Measurements from ENCODE around the gene BAIAP2L2. TPM values are rescaled to one million over a fixed set of nuclear protein-coding genes. Genes with fewer than 3 reads are reported as not detected.

BAIAP2L2 gene
- total and polyA plus RNA-seq, 2 of the 4 experiments (the other 2 are of a cell fraction), result 0.18 to 0.46 TPM

DNA sequence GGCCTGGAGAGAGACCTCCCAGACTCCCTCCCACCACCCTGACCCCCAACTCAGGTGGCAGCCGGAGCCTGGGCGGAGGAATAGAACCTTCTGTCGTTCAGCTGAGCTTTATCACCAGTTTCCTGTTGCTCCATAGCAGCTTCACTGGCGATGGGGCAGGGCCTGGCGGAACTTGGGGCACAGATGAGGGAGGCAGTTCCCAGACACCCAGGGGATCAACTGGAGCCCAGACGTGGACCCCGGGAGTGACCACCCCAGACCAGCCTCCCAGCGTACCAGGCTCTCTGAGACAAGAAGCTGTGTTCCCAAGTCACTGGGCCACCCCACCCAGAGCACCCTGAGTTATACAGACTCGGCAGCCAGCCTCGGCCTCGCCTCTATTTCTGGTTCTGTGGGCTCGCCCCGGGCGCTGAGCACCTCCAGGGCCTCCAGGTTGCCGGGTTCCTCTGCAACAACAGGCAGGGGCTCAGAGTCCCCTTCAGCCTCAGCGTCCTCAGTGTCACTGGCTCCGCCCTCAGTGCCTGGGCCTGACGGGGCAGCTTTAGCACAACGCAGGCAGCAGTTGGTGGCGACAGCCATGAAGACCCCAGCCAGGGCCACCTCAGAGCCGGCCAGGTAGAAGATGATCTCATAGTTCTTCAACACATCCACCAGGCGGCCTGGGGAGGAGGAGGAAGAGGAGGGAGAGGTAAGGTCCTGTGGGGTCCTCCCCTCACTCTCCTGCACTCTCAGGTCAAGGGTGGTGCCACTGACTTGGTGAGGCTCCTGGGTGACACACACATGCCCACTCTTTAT, 32.2 kb downstream of the BAIAP2L2 start:
- no peaks in the 10 kb centered on the region for H3K9me3 ChIP-seq (ENCODE audit: control insufficient read depth, insufficient read depth, low read length)
- BruUV-seq (replicated peaks), result no TSS peak
- POLR2A ChIA-PET (ENCODE audit: unreplicated experiment), result no interaction called here
- H2AK5ac ChIP-seq (ENCODE audit: low read depth, low read length), result no peak overlapping the region
- H4K5ac ChIP-seq (ENCODE audit: low read depth, low read length), result no peak overlapping the region
- no peak overlapping the region for H3K27ac ChIP-seq (ENCODE audit: insufficient read depth, low read length)
- 78% methylated on average over 14 of the region's 22 CpGs; no CpG with 5 or more reads in 1 of the 2 experiments for WGBS, 2 experiments (ENCODE audit: extremely low coverage in 2 of 2, insufficient read length in 1 of 2)
- no peak for DNase-seq
- no peaks in the 10 kb centered on the region; the same call in 1 of the 2 replicates for H3K4me1 ChIP-seq (ENCODE audit: control insufficient read depth, insufficient read depth, low read length)
- no peak overlapping the region for H3K23ac ChIP-seq (ENCODE audit: low read depth, low read length)
- H3K79me1 ChIP-seq (ENCODE audit: low read depth in 1 of 2, low read length in 2 of 2), result no peaks in the 10 kb centered on the region
- H2BK5ac ChIP-seq (ENCODE audit: low read depth, low read length, poor library complexity, severe bottlenecking), result no peak overlapping the region
- H2AFZ ChIP-seq (replicated peaks; ENCODE audit: low read length, poor library complexity), result no peak overlapping the region
- no peak overlapping the region for H3K4ac ChIP-seq (ENCODE audit: low read depth, low read length)
- H2AK9ac ChIP-seq (replicated peaks; ENCODE audit: low read depth, low read length, poor library complexity), result no peak overlapping the region
- H3K18ac ChIP-seq (ENCODE audit: low read depth, low read length), result no peak overlapping the region
- CTCF ChIA-PET, result no interaction called here
- H3K36me3 ChIP-seq (ENCODE audit: control insufficient read depth, insufficient read depth, low read length), result peaks cover 3% of the 10 kb centered on the region; the same call in 1 of the 2 replicates
- H4K8ac ChIP-seq (ENCODE audit: low read depth in 2 of 2, low read length in 2 of 2), result no peak overlapping the region
- H3K4me2 ChIP-seq (ENCODE audit: low read depth, low read length), result no peak overlapping the region
- ATAC-seq (ENCODE audit: low read depth), result no peak
- no peak overlapping the region for H4K91ac ChIP-seq (ENCODE audit: insufficient read depth, low read depth, low read length)
- no peak overlapping the region for H2BK15ac ChIP-seq (ENCODE audit: low read depth, low read length)
- no peak for TF ChIP-seq MAZ (IDR thresholded peaks at IDR 0.05; ENCODE audit: borderline replicate concordance, low read depth, low read length)
- TF ChIP-seq MAFK (IDR thresholded peaks at IDR 0.05; ENCODE audit: low read depth, low read length), result no peak
- TF ChIP-seq RAD21 (IDR thresholded peaks at IDR 0.05; ENCODE audit: low read length), result no peak
- TF ChIP-seq BHLHE40 (IDR thresholded peaks at IDR 0.05; ENCODE audit: low read depth, low read length), result no peak
- no peak for TF ChIP-seq POLR2A (IDR thresholded peaks at IDR 0.05; ENCODE audit: low read depth, low read length)
- no peak for TF ChIP-seq NFE2L2 (IDR thresholded peaks at IDR 0.05; ENCODE audit: low read depth, low read length)
- TF ChIP-seq, protein P1, sequence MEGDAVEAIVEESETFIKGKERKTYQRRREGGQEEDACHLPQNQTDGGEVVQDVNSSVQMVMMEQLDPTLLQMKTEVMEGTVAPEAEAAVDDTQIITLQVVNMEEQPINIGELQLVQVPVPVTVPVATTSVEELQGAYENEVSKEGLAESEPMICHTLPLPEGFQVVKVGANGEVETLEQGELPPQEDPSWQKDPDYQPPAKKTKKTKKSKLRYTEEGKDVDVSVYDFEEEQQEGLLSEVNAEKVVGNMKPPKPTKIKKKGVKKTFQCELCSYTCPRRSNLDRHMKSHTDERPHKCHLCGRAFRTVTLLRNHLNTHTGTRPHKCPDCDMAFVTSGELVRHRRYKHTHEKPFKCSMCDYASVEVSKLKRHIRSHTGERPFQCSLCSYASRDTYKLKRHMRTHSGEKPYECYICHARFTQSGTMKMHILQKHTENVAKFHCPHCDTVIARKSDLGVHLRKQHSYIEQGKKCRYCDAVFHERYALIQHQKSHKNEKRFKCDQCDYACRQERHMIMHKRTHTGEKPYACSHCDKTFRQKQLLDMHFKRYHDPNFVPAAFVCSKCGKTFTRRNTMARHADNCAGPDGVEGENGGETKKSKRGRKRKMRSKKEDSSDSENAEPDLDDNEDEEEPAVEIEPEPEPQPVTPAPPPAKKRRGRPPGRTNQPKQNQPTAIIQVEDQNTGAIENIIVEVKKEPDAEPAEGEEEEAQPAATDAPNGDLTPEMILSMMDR (conservative IDR thresholded peaks at IDR 0.05; ENCODE audit: low read depth, low read length), result no peak
- TF ChIP-seq, protein P2, sequence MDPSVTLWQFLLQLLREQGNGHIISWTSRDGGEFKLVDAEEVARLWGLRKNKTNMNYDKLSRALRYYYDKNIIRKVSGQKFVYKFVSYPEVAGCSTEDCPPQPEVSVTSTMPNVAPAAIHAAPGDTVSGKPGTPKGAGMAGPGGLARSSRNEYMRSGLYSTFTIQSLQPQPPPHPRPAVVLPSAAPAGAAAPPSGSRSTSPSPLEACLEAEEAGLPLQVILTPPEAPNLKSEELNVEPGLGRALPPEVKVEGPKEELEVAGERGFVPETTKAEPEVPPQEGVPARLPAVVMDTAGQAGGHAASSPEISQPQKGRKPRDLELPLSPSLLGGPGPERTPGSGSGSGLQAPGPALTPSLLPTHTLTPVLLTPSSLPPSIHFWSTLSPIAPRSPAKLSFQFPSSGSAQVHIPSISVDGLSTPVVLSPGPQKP (IDR thresholded peaks at IDR 0.05; ENCODE audit: borderline replicate concordance, low read depth, low read length), result no peak
- no peak for TF ChIP-seq RFX5 (IDR thresholded peaks at IDR 0.05; ENCODE audit: low read depth, low read length)
- no peak overlapping the region for H3K4me3 ChIP-seq (ENCODE audit: insufficient read depth, low read depth, low read length)
- no peak overlapping the region for H3K56ac ChIP-seq (ENCODE audit: extremely low read depth, insufficient read depth, low read length)
- H3K14ac ChIP-seq (replicated peaks; ENCODE audit: low read depth, low read length), result no peak overlapping the region
- no peak overlapping the region for H2BK20ac ChIP-seq (ENCODE audit: low read depth, low read length)
- in situ Hi-C loops (cut with MboI; ENCODE audit: low sequenced_read_pairs) (no loop called here), intact Hi-C loops (cut with micrococcal nuclease) (no loop called here), dilution Hi-C loops (cut with HindIII; ENCODE audit: low sequenced_read_pairs, unreplicated experiment) (no loop called here)
- no peak overlapping the region for H3K9ac ChIP-seq (ENCODE audit: low read depth, low read length)
- H4K20me1 ChIP-seq (ENCODE audit: insufficient read depth, low read length), result no peaks in the 10 kb centered on the region
- H3K27me3 ChIP-seq (ENCODE audit: control insufficient read depth, insufficient read depth, low read length), result peaks cover 27% of the 10 kb centered on the region
- H2BK120ac ChIP-seq (ENCODE audit: low read depth, low read length), result no peak overlapping the region
- 0 out of 2 replicates have a peak, but pooled peaks cover 6% of the 10 kb centered on the region for H3K9me1 ChIP-seq (ENCODE audit: insufficient read depth, low read length)

Data from IMR-90 (cell line).